WERI-Rb-1 (cell line): ENCODE data around the gene PSKH1.

ENCODE experiments used
- DNase-seq: peaks from one replicate; pipeline ENCODE4 v3.0.0-alpha.2; 2020
- H3K27ac ChIP-seq: fragments of 250-450 bp; sonication (Bioruptor Pico); 2 replicates; pipeline ENCODE4 v1.5.1; 2020; ENCODE audit warnings: mild to moderate bottlenecking, moderate library complexity
- H3K27me3 ChIP-seq: fragments of 250-450 bp; sonication (Bioruptor Pico); 2 replicates; pipeline ENCODE4 v1.5.1; 2021; ENCODE audit warnings: mild to moderate bottlenecking, low read depth, moderate library complexity; ENCODE audit not compliant: insufficient read depth, severe bottlenecking
- H3K36me3 ChIP-seq: fragments of 250-450 bp; sonication (Bioruptor Pico); 2 replicates; pipeline ENCODE4 v1.5.1; 2020; ENCODE audit warnings: mild to moderate bottlenecking, moderate library complexity
- H3K4me3 ChIP-seq: 2 replicates; pipeline ENCODE4 v1.5.1; 2011; ENCODE audit warnings: low read depth, mild to moderate bottlenecking, control low read depth, low read length
- H3K9me3 ChIP-seq: fragments of 250-450 bp; sonication (Bioruptor Pico); 2 replicates; pipeline ENCODE4 v1.5.1; 2021; ENCODE audit warnings: mild to moderate bottlenecking, moderate library complexity; ENCODE audit not compliant: severe bottlenecking
- TF ChIP-seq, protein P1 (sequence below): IDR thresholded peaks from 2 replicates; pipeline ENCODE4 v1.5.1; 2011; ENCODE audit warnings: low read depth, mild to moderate bottlenecking, control low read depth, inconsistent platforms, low read length

PSKH1 gene

GRCh38 chr16:67856927-67857546 lies 36.0 kb upstream of the PSKH1 start:
- Histone ChIP-seq H3K9me3 (no peaks in the 10 kb centered on the region), H3K27ac (no peak overlapping the region), H3K4me3 (no peak overlapping the region), H3K27me3 (no peaks in the 10 kb centered on the region), H3K36me3 (peaks cover 57% of the 10 kb centered on the region)
- TF ChIP-seq, protein P1, sequence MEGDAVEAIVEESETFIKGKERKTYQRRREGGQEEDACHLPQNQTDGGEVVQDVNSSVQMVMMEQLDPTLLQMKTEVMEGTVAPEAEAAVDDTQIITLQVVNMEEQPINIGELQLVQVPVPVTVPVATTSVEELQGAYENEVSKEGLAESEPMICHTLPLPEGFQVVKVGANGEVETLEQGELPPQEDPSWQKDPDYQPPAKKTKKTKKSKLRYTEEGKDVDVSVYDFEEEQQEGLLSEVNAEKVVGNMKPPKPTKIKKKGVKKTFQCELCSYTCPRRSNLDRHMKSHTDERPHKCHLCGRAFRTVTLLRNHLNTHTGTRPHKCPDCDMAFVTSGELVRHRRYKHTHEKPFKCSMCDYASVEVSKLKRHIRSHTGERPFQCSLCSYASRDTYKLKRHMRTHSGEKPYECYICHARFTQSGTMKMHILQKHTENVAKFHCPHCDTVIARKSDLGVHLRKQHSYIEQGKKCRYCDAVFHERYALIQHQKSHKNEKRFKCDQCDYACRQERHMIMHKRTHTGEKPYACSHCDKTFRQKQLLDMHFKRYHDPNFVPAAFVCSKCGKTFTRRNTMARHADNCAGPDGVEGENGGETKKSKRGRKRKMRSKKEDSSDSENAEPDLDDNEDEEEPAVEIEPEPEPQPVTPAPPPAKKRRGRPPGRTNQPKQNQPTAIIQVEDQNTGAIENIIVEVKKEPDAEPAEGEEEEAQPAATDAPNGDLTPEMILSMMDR, result no peak
- DNase-seq, result no peak

GRCh38 chr16:67857547-67858233 lies 35.4 kb upstream of the PSKH1 start:
- Histone ChIP-seq H3K27me3 (no peaks in the 10 kb centered on the region), H3K36me3 (peaks cover 53% of the 10 kb centered on the region), H3K27ac (no peak overlapping the region), H3K4me3 (no peak overlapping the region), H3K9me3 (no peaks in the 10 kb centered on the region)
- TF ChIP-seq, protein P1, result no peak
- DNase-seq, result no peak

GRCh38 chr16:67858500-67858899 lies 34.6 kb upstream of the PSKH1 start:
- no peak overlapping the region for H3K4me3 ChIP-seq
- TF ChIP-seq, protein P1, result no peak
- H3K9me3 ChIP-seq, result no peaks in the 10 kb centered on the region
- peaks cover 45% of the 10 kb centered on the region for H3K36me3 ChIP-seq
- DNase-seq, result no peak
- H3K27ac ChIP-seq, result no peak overlapping the region
- H3K27me3 ChIP-seq, result no peaks in the 10 kb centered on the region

DNA sequence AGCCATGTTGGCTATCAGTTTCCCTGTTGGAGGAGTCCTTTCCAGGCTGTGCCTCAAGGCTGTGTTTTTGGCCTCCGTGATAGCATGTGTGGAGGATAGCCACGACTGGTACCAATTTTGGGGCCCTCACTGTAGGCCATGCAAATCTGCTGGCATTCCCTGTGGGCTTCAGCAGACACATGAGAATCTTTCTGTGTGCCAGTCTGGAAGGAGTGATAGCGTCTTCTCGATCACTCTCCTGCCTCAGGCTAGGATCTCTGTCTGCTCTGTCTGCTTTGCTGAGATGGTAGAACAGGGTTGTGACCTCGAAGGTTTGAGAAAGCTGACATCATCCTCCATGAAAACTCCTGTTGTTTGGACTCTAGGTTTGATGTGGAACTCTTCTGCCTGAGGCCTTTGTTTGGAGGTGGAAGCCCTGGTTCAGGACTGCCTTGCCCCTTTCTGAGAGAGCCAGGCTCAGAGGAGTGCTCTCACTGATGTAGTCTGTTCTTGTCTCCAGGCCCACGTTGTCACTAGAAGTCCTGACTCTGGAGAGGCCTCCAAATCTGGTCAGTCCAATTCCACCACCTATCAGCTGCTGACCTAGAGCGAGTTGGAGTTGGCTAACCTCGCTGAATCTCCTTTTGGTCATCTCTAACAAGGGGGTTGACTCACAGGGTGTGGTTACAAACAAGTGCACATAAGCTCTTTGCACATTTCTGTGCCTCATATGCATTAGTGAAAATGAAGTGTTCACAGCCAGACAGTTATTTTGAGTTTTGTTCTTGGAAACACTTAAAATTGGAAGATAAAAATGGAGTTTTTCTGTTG lies 32.3 kb upstream of the PSKH1 start:
- H3K9me3 ChIP-seq, result no peaks in the 10 kb centered on the region
- H3K36me3 ChIP-seq, result peaks cover 47% of the 10 kb centered on the region
- TF ChIP-seq, protein P1, result no peak
- no peak overlapping the region for H3K4me3 ChIP-seq
- H3K27me3 ChIP-seq, result no peaks in the 10 kb centered on the region
- no peak overlapping the region for H3K27ac ChIP-seq
- DNase-seq, result no peak

DNA sequence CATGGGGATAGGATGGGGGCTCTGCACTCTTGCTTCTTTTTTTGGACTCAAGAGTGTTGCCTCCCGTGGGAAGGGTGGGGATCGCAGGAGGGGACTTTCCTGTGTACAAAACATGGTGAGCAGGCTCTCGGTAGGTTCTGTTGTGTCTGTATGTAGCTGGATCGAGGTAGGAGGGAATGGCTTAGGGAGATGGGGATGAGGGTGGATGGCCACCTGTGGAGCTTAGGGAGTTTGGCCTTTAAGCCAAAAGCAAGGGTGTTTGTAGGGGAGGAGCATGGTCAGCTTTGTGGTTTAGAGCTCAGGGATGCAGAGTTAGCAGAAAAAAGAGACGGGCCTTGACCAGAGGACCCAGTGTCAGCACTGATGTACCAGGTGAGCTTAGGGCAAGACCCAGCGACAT lies 31.2 kb upstream of the PSKH1 start:
- H3K9me3 ChIP-seq, result no peaks in the 10 kb centered on the region
- TF ChIP-seq, protein P1, result no peak
- DNase-seq, result no peak
- H3K36me3 ChIP-seq, result peaks cover 51% of the 10 kb centered on the region
- H3K27ac ChIP-seq, result no peak overlapping the region
- H3K4me3 ChIP-seq, result no peak overlapping the region
- no peaks in the 10 kb centered on the region for H3K27me3 ChIP-seq
